ENCODE measurements around the gene CELA3A. TPM values are rescaled to one million over a fixed set of nuclear protein-coding genes. Genes with fewer than 3 reads are reported as not detected.
"Not testable (repeated sequence)": the region's sequence is repeated elsewhere in the genome, so short reads cannot be mapped to it uniquely, and the experiment has no call there.

Gene CELA3A
- total RNA-seq, 4 donors from 2014 or later: 0.74 to 2.4 TPM; not detected in 2

- ATAC-seq (ENCODE audit: low FRiP score); DNase-seq (ENCODE audit: low spot score): not testable (repeated sequence)
These were observed 13.2 kb downstream of the CELA3A start for GRCh38 chr1:22014575-22015206.

- no peak for TF ChIP-seq CTCF (IDR thresholded peaks at IDR 0.05)
- ATAC-seq (ENCODE audit: low FRiP score) (peak; percentile 65), DNase-seq (ENCODE audit: low spot score) (no peak)
These were observed 17.4 kb downstream of the CELA3A start for GRCh38 chr1:22018583-22019559.

- no peak for TF ChIP-seq CTCF (IDR thresholded peaks at IDR 0.05)
- no peak for DNase-seq (ENCODE audit: low spot score)
- no peak for ATAC-seq (ENCODE audit: low FRiP score)
These were observed 19.6 kb downstream of the CELA3A start for GRCh38 chr1:22021061-22021460.

- peak; percentile 34 for DNase-seq (ENCODE audit: low spot score)
- no peak for TF ChIP-seq CTCF (IDR thresholded peaks at IDR 0.05)
- ATAC-seq (ENCODE audit: low FRiP score): peak; percentile 64
These were observed 23.3 kb downstream of the CELA3A start for GRCh38 chr1:22024485-22025367.

- DNase-seq (ENCODE audit: low spot score) (peak; percentile 60), ATAC-seq (ENCODE audit: low FRiP score) (peak; percentile 93)
- no peak for TF ChIP-seq CTCF (IDR thresholded peaks at IDR 0.05)
These were observed 24.1 kb downstream of the CELA3A start for GRCh38 chr1:22025368-22026155.

GRCh38 chr1:22026924-22027289, 25.4 kb downstream of the CELA3A start:
- no peak for TF ChIP-seq CTCF (IDR thresholded peaks at IDR 0.05)
- ATAC-seq (ENCODE audit: low FRiP score): no peak
- no peak for DNase-seq (ENCODE audit: low spot score)
